ENCODE results near the gene ZGRF1.

GRCh38 chr4:112532267-112532666 is 104.4 kb downstream of the ZGRF1 start:
- no peak for TF ChIP-seq CTCF (IDR thresholded peaks at IDR 0.05 in 4 of 5, conservative IDR thresholded peaks at IDR 0.05 in 1 of 5)
- TF ChIP-seq POLR2A (IDR thresholded peaks at IDR 0.05) = no peak
